GM18858 (cell line): Measurements from ENCODE around the gene NRAP.
"Not testable (repeated sequence)": the region's sequence is repeated elsewhere in the genome, so short reads cannot be mapped to it uniquely, and the experiment has no call there.

Experiments
- ATAC-seq: cut with Tn5 transposase; IDR thresholded peaks from one replicate; pipeline ENCODE4 v1.9.1; 2021; ENCODE audit not compliant: unreplicated experiment

The NRAP gene

DNA sequence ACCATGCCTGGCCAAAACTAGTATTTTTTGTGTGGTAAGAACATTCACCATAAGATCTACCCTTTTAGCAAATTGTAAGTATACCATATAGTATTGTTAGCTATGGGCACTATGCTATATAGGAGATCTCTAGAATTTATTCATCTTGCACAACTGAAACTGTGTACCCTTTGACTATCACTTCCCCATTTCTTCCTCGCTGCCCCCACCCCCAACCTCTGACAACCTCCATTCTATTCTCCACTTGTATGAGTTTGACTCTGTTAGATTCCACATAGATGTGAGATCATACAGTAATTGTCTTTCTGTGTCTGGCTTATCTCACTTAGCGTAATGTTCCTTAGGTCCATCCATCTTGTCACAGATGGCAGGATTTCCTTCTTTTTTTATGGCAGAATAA lies 19.5 kb upstream of the NRAP start:
- ATAC-seq = no peak

- ATAC-seq = peak; percentile 65
Measured at GRCh38 chr10:113681533-113682470, 18.0 kb upstream of the NRAP start.

GRCh38 chr10:113680190-113681111 lies 16.6 kb upstream of the NRAP start:
- ATAC-seq = no peak

DNA sequence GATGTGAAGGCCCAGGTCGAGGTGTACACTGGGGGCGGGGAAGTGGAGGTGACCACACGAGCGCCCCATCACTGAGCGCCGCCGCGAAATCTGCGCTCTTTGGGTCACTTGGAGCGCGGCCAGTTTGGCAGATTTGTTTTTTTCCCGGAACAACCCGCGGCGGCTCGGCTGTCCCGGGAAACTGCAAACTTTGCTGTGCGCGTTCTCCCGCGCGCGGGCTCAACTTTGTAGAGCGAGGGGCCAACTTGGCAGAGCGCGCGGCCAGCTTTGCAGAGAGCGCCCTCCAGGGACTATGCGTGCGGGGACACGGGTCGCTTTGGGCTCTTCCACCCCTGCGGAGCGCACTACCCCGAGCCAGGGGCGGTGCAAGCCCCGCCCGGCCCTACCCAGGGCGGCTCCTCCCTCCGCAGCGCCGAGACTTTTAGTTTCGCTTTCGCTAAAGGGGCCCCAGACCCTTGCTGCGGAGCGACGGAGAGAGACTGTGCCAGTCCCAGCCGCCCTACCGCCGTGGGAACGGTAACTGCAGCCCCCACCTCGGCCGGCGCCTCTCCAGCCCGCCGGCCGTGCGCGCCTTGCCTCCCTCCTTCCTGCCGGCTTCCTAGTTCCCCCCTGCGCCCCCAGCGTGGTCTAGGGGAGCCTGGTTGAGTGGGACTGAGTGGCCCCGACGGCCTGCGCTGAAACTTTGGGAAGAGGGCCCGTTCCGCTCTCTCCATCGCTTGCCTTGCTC lies 15.8 kb upstream of the NRAP start, which contains the start of gene CASP7:
Gene CASP7 (plus strand): TSS at position 450 of the 727 bp plus-strand sequence. CDS start 17,582 bp downstream, outside the sequence.
- peak; percentile 43 for ATAC-seq

DNA sequence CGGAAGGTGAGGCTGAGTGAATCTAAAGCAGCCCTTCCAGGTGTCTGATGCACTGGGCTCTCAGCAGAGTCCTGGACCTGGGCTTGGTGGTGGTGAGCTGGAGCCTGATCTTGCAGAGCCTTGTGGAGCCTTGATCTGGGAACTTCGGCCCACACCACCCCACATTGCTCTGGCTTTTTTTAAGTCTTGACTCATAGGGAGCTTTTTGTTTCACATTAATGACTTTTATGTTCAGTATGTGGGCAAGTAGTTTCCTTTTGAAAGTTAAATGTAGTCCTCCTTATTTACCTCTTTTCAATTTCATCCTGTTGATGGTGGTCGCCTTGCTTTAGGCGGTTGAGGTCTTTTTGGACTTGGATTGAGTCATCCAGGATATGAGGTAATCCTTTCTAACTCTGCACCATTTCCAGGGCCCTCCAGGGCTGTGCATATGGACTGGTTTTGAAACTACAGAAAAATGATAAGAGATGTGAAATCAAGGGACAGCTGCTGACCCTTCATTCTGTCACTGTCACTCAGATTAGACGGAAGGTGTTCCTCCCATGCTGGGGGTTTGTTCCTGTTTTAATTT lies 2.9 kb upstream of the NRAP start:
- ATAC-seq = peak; percentile 81

GRCh38 chr10:113665806-113666354 lies 2.0 kb upstream of the NRAP start:
- no peak for ATAC-seq

GRCh38 chr10:113665352-113665751 lies 1.5 kb upstream of the NRAP start:
- no peak for ATAC-seq

DNA sequence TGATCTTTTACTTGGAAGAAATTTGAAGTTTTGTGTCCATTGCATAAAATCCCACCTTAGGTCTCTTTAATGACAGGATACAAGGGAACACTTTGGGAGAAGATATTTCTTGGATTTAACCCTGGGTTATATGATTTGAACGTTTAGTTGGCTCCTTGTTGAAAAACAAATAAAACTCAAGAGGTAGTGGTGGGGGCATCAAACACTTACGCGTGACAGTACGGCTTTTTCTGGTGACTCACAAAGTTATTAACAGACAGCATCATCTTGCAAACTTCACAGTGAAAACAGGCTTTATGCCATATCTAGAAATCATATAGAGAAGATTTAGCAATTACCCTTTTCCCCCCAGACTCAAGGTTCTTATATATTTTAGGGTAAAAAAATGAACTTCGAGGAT lies 699 bp downstream of the NRAP start:
- no peak for ATAC-seq

- no peak for ATAC-seq
Measured at GRCh38 chr10:113661332-113661731, 2.5 kb downstream of the NRAP start.

GRCh38 chr10:113657544-113657943 lies 6.3 kb downstream of the NRAP start:
- ATAC-seq = no peak

DNA sequence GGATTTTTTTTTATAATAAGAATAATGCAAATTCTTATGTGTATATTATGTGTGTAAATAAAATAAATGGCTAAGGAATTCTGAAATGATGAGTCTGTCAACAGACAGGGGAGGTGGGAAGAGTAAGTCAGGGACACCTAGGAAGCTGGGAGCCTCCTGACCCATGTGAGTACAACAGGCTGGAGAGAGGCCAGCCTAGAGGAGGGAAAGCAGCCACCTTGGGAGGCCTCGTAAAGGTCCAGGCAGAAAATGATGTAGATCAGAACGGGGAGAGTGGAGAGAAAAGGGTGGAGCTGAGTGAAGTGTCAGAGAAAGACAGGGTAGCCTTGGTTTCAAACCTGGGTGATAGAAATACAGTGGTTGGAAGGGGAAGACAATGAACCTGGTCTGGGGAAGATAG lies 6.9 kb downstream of the NRAP start:
- ATAC-seq = no peak

DNA sequence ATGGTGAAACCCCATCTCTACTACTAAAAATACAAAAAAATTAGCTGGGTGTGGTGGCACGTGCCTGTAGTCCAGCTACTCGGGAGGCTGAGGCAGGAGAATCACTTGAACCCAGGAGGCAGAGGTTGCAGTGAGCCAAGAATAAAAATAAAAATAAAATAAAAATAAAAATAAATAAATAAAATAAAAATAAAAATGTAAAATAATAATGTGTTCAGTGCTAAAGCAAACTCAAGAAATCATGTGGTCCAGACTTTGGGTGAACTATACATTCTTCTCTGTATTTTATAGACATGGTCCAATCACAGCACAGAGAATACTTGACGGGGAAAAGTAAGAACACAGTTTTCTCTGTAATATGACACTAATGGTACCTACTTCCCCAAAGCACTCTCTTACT lies 11.4 kb downstream of the NRAP start:
- ATAC-seq = not testable (repeated sequence)

DNA sequence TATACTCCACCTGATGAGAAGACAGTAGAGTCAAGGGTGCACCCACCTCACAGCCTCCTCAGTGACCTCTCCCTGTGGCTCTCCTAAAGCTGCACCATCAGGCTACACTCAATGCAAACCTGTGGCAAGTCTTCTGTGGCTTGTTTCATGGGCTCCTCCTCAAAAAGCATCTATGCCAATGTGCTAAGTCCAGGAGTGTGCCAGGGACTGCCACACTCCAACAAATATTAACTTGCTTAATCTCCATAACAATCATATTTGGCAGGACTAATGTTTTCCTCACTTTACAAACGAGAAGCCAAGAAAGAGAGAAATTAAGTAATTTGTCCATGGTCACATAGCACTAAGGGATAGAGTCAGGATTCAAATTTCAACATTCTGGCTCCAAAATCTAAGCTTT lies 11.9 kb downstream of the NRAP start:
- ATAC-seq = no peak

DNA sequence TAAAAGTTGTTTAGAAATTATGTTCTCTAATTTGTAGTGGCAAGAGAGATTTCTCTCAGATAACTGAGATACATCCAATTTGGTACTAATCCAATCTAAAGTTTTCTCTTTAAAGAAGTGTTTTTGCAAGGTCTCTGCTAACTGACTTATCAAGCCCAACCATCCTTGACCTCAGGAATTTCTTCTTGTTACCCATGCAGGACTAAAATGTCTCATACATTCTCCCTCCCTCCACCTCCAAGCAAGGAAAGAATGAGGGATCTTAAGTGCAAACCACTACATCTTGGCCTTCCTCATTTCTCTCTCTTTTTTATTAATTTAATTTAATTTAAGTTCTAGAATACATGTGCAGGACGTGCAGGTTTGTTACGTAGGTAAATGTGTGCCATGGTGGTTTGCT lies 12.8 kb downstream of the NRAP start:
- no peak for ATAC-seq

GRCh38 chr10:113650172-113650571 lies 13.7 kb downstream of the NRAP start:
- no peak for ATAC-seq

DNA sequence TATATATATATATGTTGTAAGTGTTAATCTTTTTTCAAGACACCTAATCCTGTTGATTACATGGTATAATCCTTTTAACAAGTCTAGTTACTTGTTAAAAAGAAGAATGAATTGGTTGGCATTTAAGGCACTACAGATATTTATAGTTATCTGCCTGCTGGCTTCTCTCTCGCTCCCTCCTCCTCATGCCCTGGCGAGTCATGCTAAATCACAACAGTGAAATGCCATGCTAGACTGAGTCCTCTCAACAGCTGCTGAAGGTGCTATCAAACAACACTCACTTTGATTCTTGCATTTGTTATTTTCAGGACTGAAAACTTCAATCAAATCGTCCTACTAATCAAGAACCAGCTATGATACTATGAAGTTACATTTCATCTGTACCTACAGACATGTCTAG lies 15.4 kb downstream of the NRAP start:
- ATAC-seq = no peak

- no peak for ATAC-seq
Measured at GRCh38 chr10:113647812-113648211, 16.0 kb downstream of the NRAP start.

DNA sequence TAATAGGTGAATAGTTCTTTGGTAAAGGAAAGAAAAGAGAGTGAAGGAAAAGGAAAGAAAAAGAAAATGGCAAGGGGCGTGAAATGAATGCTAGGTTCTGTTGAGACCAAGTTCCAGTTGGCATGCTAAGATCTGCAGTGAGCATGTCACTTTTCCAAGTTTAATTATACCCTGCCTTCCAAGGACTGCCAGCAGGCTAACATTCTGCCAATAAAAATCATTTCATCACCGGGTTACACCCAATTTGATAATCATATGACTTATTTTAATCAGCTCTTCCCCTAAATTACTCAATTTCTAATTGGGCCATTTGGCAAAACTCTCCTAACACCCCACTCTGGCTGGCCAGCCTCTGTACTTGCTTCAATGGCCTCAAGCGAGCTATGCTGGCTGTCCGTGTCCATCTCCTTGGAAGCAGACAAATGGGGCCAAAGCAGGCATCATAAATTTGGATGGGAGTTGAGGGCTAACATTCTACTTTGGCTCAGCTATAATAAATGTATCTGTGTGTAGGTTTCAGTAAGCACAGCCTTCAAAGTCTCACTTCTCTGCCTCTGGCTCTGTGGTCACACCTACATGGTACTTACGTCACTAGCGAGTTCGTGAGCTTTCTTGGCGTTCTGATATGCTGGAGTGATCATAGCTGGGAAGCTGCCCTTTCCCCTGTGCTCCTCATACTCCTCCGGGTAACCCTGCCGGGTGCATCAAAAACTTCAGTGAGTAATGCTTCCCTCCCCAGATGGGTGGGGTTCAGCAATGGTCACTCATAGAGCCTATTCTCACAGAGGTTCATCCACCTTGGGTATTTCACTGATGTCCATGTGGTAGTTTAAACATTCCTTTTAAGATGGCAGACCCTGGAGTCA lies 17.3 kb downstream of the NRAP start:
- no peak for ATAC-seq
